OCI-LY1 (cell line): Measurements from ENCODE around the gene MZF1.

Experiments used
- H2AFZ ChIP-seq: fragments of 200-600 bp; sonication (generic), shearing (Covaris generic); 2 replicates; pipeline ENCODE4 v1.6.0; 2014; ENCODE audit warnings: antibody characterized with exemption, mild to moderate bottlenecking, low read length
- H3F3A ChIP-seq: fragments of 200-600 bp; sonication (generic), shearing (Covaris generic); 2 replicates; pipeline ENCODE4 v1.6.0; 2014; ENCODE audit warnings: mild to moderate bottlenecking, antibody characterized with exemption, low read length, moderate library complexity; ENCODE audit not compliant: insufficient read depth
- H3K27ac ChIP-seq: fragments of 200-600 bp; sonication (generic); 2 replicates; pipeline ENCODE4 v1.5.1; 2014; ENCODE audit warnings: low read length, mixed run types, mild to moderate bottlenecking, low read depth; ENCODE audit not compliant: poor library complexity, severe bottlenecking
- H3K27me3 ChIP-seq: fragments of 200-600 bp; sonication (generic); 2 replicates; pipeline ENCODE4 v1.6.0; 2014; ENCODE audit warnings: antibody characterized with exemption, mild to moderate bottlenecking, low read length, moderate library complexity; ENCODE audit not compliant: insufficient read depth
- H3K36me3 ChIP-seq: fragments of 200-600 bp; sonication (generic); 2 replicates; pipeline ENCODE4 v1.6.1; 2014; ENCODE audit warnings: mild to moderate bottlenecking, antibody characterized with exemption, low read length, moderate library complexity, mixed read lengths; ENCODE audit not compliant: insufficient read depth
- H3K4me1 ChIP-seq: fragments of 200-600 bp; sonication (generic); 2 replicates; pipeline ENCODE4 v1.5.1; 2014; ENCODE audit warnings: mild to moderate bottlenecking, low read length, moderate library complexity; ENCODE audit not compliant: insufficient read depth, severe bottlenecking
- H3K4me2 ChIP-seq: fragments of 200-600 bp; sonication (generic), shearing (Covaris generic); 2 replicates; pipeline ENCODE4 v1.6.1; 2014; ENCODE audit warnings: low read length
- H3K4me3 ChIP-seq: fragments of 200-600 bp; sonication (generic); 2 replicates; pipeline ENCODE4 v1.5.1; 2014; ENCODE audit warnings: low read length, low read depth, mild to moderate bottlenecking, mixed read lengths; ENCODE audit not compliant: poor library complexity, severe bottlenecking
- H3K79me2 ChIP-seq: fragments of 200-600 bp; shearing (Covaris generic); 2 replicates; pipeline ENCODE4 v1.6.1; 2016; ENCODE audit warnings: mixed run types, low read length, mixed read lengths; ENCODE audit not compliant: insufficient read depth
- H3K9ac ChIP-seq: fragments of 200-600 bp; sonication (generic), shearing (Covaris generic); 2 replicates; pipeline ENCODE4 v1.6.1; 2014; ENCODE audit warnings: mild to moderate bottlenecking, low read length, mixed read lengths
- H3K9me2 ChIP-seq: fragments of 200-600 bp; sonication (generic), shearing (Covaris generic); 2 replicates; pipeline ENCODE4 v1.6.1; 2014; ENCODE audit warnings: low read depth, mild to moderate bottlenecking, low read length, mixed read lengths
- H3K9me3 ChIP-seq: fragments of 200-600 bp; shearing (Covaris generic); 2 replicates; pipeline ENCODE4 v1.6.1; 2014; ENCODE audit warnings: low read length, mixed read lengths
- H4K20me1 ChIP-seq: fragments of 200-600 bp; sonication (generic), shearing (Covaris generic); 2 replicates; pipeline ENCODE4 v1.6.0; 2016; ENCODE audit warnings: mild to moderate bottlenecking, low read length; ENCODE audit not compliant: insufficient read depth
- EZH2 ChIP-seq: fragments of 200-600 bp; sonication (generic), shearing (Covaris generic); IDR thresholded peaks from 2 replicates; pipeline ENCODE4 v1.8.0; 2017; ENCODE audit warnings: borderline replicate concordance, mixed run types, mild to moderate bottlenecking, antibody characterized with exemption, low read length, moderate library complexity, mixed read lengths
- TF ChIP-seq, protein P1 (sequence below): fragments of 200-600 bp; sonication (generic), shearing (Covaris generic); IDR thresholded peaks from 2 replicates; pipeline ENCODE4 v1.5.1; 2017; ENCODE audit warnings: mild to moderate bottlenecking, antibody characterized with exemption, low read length, moderate library complexity, mixed read lengths

The MZF1 gene

DNA sequence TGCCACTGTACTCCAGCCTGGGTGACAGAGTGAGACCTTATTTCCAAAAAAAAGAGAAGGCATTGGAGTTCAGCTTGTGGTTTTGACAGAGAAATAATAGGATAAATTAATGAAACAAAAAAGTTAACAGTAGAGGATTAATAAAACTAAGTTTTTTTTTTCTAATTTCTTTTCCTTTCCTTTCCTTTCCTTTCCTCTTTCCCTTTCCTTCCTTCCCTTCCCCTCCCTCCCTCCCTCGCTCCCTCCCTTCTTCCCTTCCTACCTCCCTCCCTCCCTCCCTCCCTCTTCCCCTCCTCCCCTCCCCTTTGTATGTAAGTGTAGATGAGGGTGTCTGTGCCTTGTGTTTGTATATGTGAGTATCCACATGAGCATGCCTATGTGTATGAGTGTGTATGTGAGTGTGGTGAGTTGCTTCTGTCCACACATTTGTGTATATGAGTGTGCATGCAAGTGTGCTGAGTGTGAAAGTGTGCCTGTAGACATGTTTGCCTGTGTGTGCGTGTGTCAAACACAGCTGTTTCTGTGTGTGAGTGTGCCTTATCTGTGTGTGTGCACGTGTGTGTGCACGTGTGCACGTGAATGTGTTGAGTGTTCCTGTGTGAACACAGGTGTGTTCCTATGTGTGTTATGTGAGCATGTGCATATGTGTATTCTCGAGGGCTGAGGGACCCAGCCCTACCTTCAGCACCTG, 12.5 kb upstream of the MZF1 start:
- no peaks in the 10 kb centered on the region for H3K9me2 ChIP-seq
- no peak overlapping the region for H3K27ac ChIP-seq
- H2AFZ ChIP-seq, result no peak overlapping the region
- no peak for TF ChIP-seq EZH2
- TF ChIP-seq, protein P1, sequence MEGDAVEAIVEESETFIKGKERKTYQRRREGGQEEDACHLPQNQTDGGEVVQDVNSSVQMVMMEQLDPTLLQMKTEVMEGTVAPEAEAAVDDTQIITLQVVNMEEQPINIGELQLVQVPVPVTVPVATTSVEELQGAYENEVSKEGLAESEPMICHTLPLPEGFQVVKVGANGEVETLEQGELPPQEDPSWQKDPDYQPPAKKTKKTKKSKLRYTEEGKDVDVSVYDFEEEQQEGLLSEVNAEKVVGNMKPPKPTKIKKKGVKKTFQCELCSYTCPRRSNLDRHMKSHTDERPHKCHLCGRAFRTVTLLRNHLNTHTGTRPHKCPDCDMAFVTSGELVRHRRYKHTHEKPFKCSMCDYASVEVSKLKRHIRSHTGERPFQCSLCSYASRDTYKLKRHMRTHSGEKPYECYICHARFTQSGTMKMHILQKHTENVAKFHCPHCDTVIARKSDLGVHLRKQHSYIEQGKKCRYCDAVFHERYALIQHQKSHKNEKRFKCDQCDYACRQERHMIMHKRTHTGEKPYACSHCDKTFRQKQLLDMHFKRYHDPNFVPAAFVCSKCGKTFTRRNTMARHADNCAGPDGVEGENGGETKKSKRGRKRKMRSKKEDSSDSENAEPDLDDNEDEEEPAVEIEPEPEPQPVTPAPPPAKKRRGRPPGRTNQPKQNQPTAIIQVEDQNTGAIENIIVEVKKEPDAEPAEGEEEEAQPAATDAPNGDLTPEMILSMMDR, result no peak
- H3K4me2 ChIP-seq, result no peak overlapping the region
- peaks cover 8% of the 10 kb centered on the region; the same call in 1 of the 2 replicates for H3K36me3 ChIP-seq
- no peak overlapping the region for H3K9ac ChIP-seq
- no peaks in the 10 kb centered on the region for H4K20me1 ChIP-seq
- no peaks in the 10 kb centered on the region for H3K9me3 ChIP-seq
- peaks cover 5% of the 10 kb centered on the region for H3K4me1 ChIP-seq
- H3F3A ChIP-seq, result no peaks in the 10 kb centered on the region
- no peak overlapping the region for H3K4me3 ChIP-seq
- H3K27me3 ChIP-seq, result no peaks in the 10 kb centered on the region
- no peaks in the 10 kb centered on the region for H3K79me2 ChIP-seq

DNA sequence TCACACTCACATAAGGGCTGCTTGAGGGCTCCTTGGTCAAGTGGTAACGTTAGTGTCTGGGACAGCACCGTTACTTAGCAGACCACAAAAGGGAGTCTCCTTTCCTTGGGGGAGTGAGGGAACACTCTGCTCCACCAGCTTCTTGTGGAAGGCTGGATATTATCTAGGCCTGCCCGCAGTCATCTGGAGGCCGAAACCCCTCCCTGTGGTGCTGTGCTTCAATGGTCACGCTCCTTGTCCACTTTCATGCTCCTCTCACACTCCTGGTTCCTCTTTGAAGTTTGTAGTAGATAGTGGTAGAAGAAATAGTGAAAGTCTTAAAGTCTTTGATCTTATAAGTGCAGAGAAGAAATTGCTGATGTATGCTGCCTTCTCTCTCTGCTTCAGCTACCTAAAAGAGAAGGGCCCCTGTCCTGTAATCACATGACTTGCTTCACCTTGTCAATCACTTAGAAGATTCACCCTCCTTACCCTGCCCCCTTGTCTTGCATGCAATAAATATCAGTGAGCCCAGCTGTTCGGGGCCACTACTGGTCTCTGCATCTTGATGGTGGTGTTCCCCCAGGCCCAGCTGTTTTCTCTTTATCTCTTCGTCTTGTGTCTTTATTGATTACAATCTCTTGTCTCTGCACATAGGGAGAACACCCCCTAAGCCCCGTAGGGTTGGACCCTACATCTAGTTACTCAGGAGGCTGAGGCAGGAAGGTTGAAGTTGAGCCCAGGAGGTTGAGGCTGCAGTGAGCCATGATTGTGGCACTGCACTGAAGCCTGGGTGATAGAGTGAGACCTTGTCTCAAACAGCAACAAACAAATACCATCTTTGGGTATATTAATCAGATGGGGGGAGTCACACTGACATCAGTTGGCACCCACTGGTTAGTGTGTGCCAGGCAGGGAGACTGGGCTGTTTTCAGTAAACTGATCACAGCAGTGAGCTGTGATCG, 11.6 kb upstream of the MZF1 start:
- Histone ChIP-seq H3F3A (no peaks in the 10 kb centered on the region), H3K4me2 (no peak overlapping the region), H3K9ac (no peak overlapping the region)

DNA sequence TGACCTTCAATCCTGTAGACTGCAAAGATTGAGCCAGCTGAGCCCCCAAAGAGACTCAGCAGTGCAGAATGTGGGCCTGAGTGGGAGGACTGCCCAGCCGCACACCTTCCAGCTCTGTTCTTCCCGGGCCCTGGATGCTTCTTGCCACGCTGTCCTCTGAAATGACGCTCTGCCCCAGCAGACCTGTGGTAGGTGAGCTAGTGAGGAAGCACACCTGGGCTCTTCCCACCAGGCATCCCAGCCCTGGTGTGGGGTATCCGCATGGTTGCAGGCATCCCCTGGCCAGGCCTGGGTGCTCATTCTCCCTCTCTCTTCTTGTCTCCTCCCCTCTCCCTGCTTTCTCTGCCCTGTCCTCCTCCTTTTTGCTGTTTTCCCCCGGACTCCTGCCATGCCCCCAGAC, 9.8 kb upstream of the MZF1 start:
- Histone ChIP-seq H3K27ac (no peak overlapping the region), H3K9me3 (no peaks in the 10 kb centered on the region), H3K9me2 (no peaks in the 10 kb centered on the region), H3F3A (0 out of 2 replicates have a peak, but pooled peaks cover 3% of the 10 kb centered on the region), H3K27me3 (no peaks in the 10 kb centered on the region), H3K79me2 (no peaks in the 10 kb centered on the region), H3K9ac (no peak overlapping the region), H3K4me3 (no peak overlapping the region), H3K4me1 (peaks cover 15% of the 10 kb centered on the region), H4K20me1 (no peaks in the 10 kb centered on the region), H3K36me3 (peaks cover 8% of the 10 kb centered on the region; the same call in 1 of the 2 replicates), H3K4me2 (no peak overlapping the region), H2AFZ (no peak overlapping the region)
- TF ChIP-seq, protein P1, result no peak
- no peak for TF ChIP-seq EZH2

More for the DNA sequence above, 11.6 kb upstream of the MZF1 start:
- Histone ChIP-seq H3K4me3 (no peak overlapping the region), H3K9me2 (no peaks in the 10 kb centered on the region), H3K27me3 (no peaks in the 10 kb centered on the region), H4K20me1 (no peaks in the 10 kb centered on the region), H3K79me2 (no peaks in the 10 kb centered on the region), H3K27ac (no peak overlapping the region), H3K9me3 (no peaks in the 10 kb centered on the region), H3K4me1 (peaks cover 5% of the 10 kb centered on the region), H2AFZ (no peak overlapping the region), H3K36me3 (peaks cover 8% of the 10 kb centered on the region; the same call in 1 of the 2 replicates)
- no peak for TF ChIP-seq EZH2
- TF ChIP-seq, protein P1, result no peak
